HepG2 (cell line): ENCODE data around the gene HPS3. TPM values are rescaled to one million over a fixed set of nuclear protein-coding genes. Genes with fewer than 3 reads are reported as not detected.
A peak's percentile ranks its signal among the peaks of the same experiment; 100 is the strongest.

Source experiments
- ARID5B ChIP-seq: IDR thresholded peaks from 2 replicates; pipeline ENCODE4 v1.4.0; 2020; ENCODE audit warnings: mild to moderate bottlenecking, missing genetic modification reagents
- EED ChIP-seq: sonication (generic); formaldehyde crosslinking; IDR thresholded peaks from 2 replicates; pipeline ENCODE4 v1.5.0; 2020; ENCODE audit warnings: mild to moderate bottlenecking, missing genetic modification reagents
- ELF4 ChIP-seq: sonication (generic); formaldehyde crosslinking; IDR thresholded peaks from 2 replicates; pipeline ENCODE4 v1.5.0; 2020; ENCODE audit warnings: missing genetic modification reagents, mild to moderate bottlenecking, moderate library complexity, borderline replicate concordance
- HBP1 ChIP-seq: IDR thresholded peaks from 2 replicates; pipeline ENCODE4 v1.6.1; 2016; ENCODE audit warnings: low read depth, control low read depth
- MAFF ChIP-seq: IDR thresholded peaks from 2 replicates; pipeline ENCODE4 v1.6.1; 2011; ENCODE audit warnings: low read depth, low read length, improper control_type of control experiment
- MBD4 ChIP-seq: IDR thresholded peaks from 2 replicates; pipeline ENCODE4 v1.6.1; 2012; ENCODE audit warnings: low read length, inconsistent platforms, borderline replicate concordance
- MEF2D ChIP-seq: sonication (generic); formaldehyde crosslinking; IDR thresholded peaks from 2 replicates; pipeline ENCODE4 v1.5.1; 2020; ENCODE audit warnings: mild to moderate bottlenecking, missing genetic modification reagents
- MYNN ChIP-seq: sonication (generic); formaldehyde crosslinking; IDR thresholded peaks from 2 replicates; pipeline ENCODE4 v1.4.0; 2020; ENCODE audit warnings: mild to moderate bottlenecking, low read depth, missing genetic modification reagents
- PLRG1 ChIP-seq: fragments of 450-650 bp; conservative IDR thresholded peaks from 2 replicates; pipeline ENCODE4 v1.6.1; 2016
- REPIN1 ChIP-seq: sonication (generic); formaldehyde crosslinking; IDR thresholded peaks from 2 replicates; pipeline ENCODE4 v1.8.0; 2022; ENCODE audit warnings: missing genetic modification reagents, low read depth, mild to moderate bottlenecking, borderline replicate concordance
- STAT5B ChIP-seq: sonication (generic); formaldehyde crosslinking; IDR thresholded peaks from 2 replicates; pipeline ENCODE4 v1.4.0; 2020; ENCODE audit warnings: missing genetic modification reagents
- STAT6 ChIP-seq: sonication (generic); formaldehyde crosslinking; IDR thresholded peaks from 2 replicates; pipeline ENCODE4 v1.4.0; 2020; ENCODE audit warnings: missing genetic modification reagents, mild to moderate bottlenecking, borderline replicate concordance
- TFE3 ChIP-seq: IDR thresholded peaks from 2 replicates; pipeline ENCODE4 v1.6.1; 2016
- THRA ChIP-seq: sonication (generic); formaldehyde crosslinking; IDR thresholded peaks from 2 replicates; pipeline ENCODE4 v1.4.0; 2020; ENCODE audit warnings: missing genetic modification reagents, borderline replicate concordance
- ZNF205 ChIP-seq: IDR thresholded peaks from 2 replicates; pipeline ENCODE4 v1.6.1; 2018; ENCODE audit warnings: missing biosample characterization, missing genetic modification reagents
- ZNF614 ChIP-seq: IDR thresholded peaks from 2 replicates; pipeline ENCODE4 v1.6.1; 2018; ENCODE audit warnings: missing biosample characterization, missing genetic modification reagents, inconsistent platforms, borderline replicate concordance
- ZNF703 ChIP-seq: sonication (generic); formaldehyde crosslinking; IDR thresholded peaks from 2 replicates; pipeline ENCODE4 v1.5.1; 2020; ENCODE audit warnings: missing genetic modification reagents, mild to moderate bottlenecking, moderate library complexity, borderline replicate concordance
- ZNF841 ChIP-seq: sonication (generic); formaldehyde crosslinking; IDR thresholded peaks from 2 replicates; pipeline ENCODE4 v1.8.1; 2023; ENCODE audit warnings: missing genetic modification reagents, borderline replicate concordance
- polyA plus RNA-seq, 8 experiments: library from polyadenylated mRNA; depleted of rRNA in 3 of 8; stranded (reverse) in 7 of 8; unstranded in 1 of 8; fragments of >200 nt; fragmentation: Illumina TruSeq in 4 of 8; extraction: Trizol in 4 of 8; gene quantifications; 2 replicates each; pipeline versions ENCODE4 v1.2.1 to v1.2.3, GENCODE V29; 2011 to 2016; ENCODE audit warnings: low read depth in 4 of 8, missing spikeins in 1 of 8, mixed read lengths in 1 of 8; ENCODE audit not compliant: insufficient read depth in 1 of 8
- total RNA-seq, 5 experiments: library from RNA; depleted of rRNA; stranded (reverse); fragments of >200 nt; fragmentation: Illumina TruSeq; extraction: Trizol; gene quantifications; 2 replicates each; pipeline ENCODE4 v1.2.3, GENCODE V29; 2016; ENCODE audit warnings: low read depth in 1 of 5

The HPS3 gene
- total and polyA plus RNA-seq, 2 of the 13 experiments (the other 11 are each of a cell fraction or from before 2014, with no cell fraction given): 9.5 to 18.9 TPM

GRCh38 chr3:149221783-149222517 is 92.5 kb downstream of the HPS3 start, which contains the start of gene CP (continued):
- TF ChIP-seq MEF2D (CRISPR knock-in tag) (peak; percentile 48; the same call in 1 of the 2 replicates), STAT5B (CRISPR knock-in tag) (no peak), PLRG1 (no peak), ZNF614 (CRISPR knock-in tag) (0 out of 2 replicates have a peak, but pooled peaks have one; percentile 61), REPIN1 (CRISPR knock-in tag) (peak; percentile 36; the same call in 1 of the 2 replicates), ZNF703 (CRISPR knock-in tag) (no peak), ELF4 (0 out of 2 replicates have a peak, but pooled peaks have one; percentile 48), HBP1 (CRISPR knock-in tag) (peak; percentile 69; the same call in 1 of the 2 replicates), MBD4 (peak; percentile 42; the same call in 1 of the 2 replicates), ZNF205 (CRISPR knock-in tag) (0 out of 2 replicates have a peak, but pooled peaks have one; percentile 47), EED (no peak), ZNF841 (CRISPR knock-in tag) (no peak), ARID5B (CRISPR knock-in tag) (peak; percentile 91), MYNN (no peak), MAFF (peak; percentile 51; the same call in 1 of the 2 replicates), STAT6 (CRISPR knock-in tag) (no peak), THRA (CRISPR knock-in tag) (peak; percentile 79), TFE3 (CRISPR knock-in tag) (0 out of 2 replicates have a peak, but pooled peaks have one; percentile 24)
